NCI-H1436 treated with DMSO at 0.1 percent for 48 hours (cell line): Measurements from ENCODE around the gene WHRN.

Experiments
- DNase-seq: peaks from one replicate; lab custom pipeline; 2025; lab: John Stamatoyannopoulos, UW

Gene WHRN

GRCh38 chr9:114513959-114514267 lies 8.6 kb upstream of the WHRN start:
- DNase-seq = no peak

DNA sequence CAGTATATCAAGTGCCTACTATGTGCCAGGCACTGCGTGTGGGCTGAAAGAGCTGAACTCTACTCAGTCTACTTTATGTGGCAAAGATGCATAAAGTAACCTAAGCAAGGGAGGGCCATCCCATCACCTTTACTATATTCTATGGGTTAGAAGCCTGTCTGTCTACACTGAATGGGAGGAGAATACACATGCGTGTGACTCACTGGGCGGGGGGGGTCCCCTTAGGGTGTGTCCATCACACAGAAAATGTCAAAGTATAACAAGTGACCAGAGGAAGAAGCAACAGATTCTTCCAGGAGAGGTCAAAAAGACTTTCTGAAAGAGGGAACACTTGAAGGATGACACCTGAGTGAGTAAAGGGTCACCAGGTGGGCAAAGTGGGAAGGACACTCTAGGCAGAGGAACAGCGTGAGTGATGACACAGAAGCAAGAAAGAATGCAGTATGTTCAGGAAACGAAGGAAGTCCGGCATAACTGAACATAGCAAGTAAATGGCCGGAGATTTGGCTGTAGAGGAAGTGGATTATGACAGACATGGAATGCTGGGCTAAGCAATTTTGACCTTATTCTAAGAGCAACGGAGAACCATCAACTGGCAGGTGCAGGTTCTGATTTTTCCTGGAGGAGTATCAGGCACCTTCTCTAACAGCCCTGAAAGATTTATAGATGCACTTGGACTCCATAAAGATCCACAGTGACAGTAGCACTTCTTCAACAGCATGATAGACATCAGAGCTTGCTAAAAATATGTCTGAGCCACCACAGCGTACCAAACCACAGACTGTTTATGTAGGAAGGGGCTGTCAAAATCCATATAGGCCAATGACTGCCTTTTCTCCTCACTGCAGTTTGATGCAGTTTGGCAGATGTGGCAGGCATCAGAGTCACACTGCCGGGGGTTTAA lies 8.0 kb upstream of the WHRN start:
- DNase-seq = no peak

DNA sequence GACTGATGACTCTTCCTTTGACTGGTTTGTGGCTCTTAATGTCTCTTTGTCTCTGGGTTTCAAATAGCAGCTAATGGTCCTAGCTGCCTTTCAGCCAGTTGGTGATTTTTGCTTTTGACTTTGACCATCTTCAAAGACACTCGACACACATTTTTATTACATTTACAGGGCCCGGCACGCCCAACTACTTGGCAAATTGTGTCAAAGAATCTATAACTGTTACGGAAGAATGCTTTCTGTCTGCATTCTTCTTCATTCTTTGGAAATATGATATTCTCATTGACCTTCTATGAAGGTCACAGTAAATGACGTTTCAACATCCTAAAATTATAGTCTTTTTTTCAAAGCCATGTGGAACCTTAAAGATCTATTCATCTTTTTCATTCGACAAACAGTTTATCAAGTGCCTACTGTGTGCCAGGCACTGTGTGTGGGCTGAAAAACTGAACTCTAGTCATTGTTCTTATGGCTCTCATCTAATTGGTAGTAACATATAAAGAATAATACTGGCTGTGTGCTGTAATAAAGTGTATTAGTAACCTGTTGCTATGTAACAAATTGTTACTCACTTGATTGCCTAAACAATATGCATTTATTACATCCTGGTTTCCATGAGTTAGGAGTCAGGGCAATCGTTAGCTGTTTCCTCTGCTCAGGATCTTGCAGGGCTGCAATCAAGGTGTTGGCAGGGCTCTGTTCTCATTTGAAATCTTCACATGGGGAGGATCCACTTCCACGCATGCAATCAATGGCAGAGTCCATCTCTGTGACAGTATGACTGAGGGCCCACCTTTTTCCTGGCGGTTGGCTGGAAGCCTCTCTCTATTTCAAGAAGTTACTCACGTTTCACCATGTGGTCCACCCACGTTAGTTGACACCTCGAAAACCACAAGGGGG lies 7.0 kb upstream of the WHRN start:
- DNase-seq = no peak

GRCh38 chr9:114507726-114508125 lies 2.5 kb upstream of the WHRN start:
- DNase-seq = no peak

- DNase-seq = no peak
These were observed 763 bp upstream of the WHRN start for GRCh38 chr9:114506082-114506390.

DNA sequence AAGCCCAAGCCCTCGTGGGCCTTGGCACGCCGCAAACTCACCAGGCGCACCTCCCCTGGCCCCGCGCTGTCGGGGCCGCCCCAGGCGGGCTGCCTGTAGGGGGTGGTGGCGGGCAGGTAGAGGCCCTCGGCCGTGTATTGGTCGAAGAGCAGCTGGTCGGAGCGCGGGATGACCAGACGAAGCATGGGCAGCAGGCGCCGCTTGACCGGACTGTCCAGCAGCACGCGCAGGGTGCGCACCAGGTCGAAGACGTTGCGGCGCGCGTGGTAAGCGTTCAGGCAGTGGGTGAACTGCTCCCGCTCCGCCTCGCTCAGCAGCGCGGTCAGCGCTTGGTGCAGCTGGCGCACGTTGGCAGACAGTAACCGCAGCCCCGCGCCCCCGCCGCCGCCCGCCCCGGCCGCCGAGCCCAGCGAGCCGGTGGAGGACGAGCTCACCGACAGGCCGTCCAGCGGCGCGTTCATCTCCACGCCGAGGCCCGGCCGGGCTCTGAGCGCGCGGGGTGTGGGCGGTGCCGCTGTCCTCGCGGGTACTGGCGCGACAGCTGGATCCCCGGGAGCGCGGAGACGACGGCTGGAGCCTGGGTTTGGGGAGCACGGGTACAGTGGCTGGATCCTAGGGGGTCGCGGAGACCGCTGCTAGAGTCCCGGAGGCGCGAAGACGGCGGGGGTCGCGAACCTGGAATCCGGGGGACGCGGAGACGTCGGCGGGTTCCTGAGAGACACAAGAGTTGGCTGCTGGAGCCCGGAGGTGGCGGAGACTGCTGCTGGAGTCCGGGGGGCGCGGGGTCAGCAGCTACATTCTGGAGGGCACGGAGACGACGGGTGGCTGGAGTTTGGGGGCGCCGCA lies 709 bp downstream of the WHRN start:
- DNase-seq = no peak

DNA sequence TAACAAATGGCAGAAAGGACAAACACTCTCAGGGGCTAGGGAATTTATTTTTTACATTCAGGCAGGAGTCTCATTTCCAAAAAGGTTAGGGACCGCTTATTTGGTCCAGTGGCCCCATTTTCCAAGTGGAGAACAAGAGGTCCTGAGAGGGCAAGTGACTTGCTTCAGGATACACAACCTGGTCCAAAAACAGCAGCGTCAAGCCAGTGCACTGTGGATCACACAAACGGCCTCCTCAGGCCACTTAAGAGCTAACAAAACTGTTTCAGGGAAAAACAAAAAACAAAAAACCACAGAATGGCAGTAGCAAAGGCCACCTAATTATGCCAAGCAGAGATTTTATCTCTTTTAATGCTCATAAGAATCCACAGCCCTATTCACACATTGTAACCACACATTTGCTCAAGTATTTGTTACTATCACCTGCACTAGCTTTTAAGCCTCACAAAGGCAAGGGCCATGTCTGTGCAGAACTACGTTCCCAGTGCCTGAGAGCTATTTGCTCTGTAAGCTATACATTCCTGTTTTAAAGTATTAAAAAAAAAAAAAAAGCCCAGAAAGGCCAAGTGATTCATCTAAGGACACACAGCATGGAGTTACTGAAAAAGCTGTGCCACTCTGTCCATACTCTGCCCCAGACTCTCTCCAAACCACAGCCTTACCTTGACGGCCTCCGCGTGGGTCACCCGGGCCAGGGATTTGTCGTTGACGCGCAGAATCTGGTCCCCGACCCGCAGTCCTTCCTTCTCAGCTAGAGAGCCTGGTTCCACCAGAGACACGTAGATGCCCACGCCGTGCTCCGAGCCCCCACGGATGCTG lies 1.5 kb downstream of the WHRN start:
- no peak for DNase-seq

DNA sequence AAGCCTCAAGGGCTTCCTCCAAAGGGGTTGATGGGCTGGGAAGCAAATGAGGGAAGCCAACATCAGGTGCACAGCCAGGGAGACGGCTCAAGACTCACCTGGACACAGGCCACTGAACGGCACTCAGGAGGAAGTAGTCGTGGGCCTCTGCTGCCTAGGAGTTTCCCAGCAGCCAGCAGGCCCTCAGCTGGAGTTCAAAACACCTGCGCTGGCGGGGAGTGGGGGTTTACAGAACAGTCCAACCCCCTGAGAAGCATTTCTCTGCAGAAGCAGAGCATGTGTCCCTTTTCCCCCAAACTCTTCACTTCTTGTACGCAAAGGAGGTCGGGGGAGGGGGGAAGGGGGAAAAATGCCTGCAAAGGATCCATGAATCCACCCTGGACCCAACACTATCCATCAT lies 2.3 kb downstream of the WHRN start:
- DNase-seq = no peak

DNA sequence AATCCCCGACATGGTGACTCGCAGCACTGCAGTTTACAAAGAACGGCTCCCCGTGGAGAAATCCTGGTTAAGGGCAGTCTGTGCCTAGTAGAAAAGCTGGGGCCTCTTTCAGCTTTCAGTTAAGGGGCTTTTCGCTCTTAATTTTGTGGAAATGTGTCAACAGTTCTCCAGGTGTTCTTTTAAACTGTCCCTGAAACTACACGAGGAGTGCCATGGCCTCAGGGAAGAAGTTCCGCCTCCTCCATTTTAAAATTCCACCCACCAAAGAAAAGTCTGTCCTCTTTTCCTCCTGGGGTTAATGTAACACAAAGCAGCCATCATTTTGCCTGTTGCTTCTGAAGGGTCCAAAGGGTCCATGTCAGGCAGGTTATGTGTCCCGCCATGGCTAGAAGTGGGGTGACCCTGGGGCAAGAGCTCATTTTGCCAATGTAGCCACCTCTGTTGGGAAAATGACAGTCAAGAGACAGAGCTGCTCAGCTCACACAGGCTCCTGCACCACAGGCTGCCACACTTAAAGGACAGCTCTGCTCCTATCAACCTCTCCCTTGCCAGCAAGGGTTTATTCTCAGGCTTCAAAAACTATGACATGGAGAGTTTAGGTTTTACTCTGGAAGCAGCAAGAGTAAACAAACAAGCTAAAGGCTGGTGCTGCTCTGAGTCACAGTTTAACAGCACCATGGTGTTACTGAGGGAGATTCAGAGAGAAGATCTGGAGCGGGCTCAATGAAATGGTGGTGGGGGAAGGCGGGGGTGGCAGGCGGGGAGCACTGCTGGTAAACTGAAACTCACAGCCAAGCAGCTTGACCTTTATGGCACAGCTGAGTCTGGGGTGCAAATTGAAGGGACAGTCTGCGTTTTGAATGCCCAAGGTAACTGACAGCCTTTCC lies 3.2 kb downstream of the WHRN start:
- no peak for DNase-seq

GRCh38 chr9:114500697-114501292 lies 4.5 kb downstream of the WHRN start:
- DNase-seq = no peak

DNA sequence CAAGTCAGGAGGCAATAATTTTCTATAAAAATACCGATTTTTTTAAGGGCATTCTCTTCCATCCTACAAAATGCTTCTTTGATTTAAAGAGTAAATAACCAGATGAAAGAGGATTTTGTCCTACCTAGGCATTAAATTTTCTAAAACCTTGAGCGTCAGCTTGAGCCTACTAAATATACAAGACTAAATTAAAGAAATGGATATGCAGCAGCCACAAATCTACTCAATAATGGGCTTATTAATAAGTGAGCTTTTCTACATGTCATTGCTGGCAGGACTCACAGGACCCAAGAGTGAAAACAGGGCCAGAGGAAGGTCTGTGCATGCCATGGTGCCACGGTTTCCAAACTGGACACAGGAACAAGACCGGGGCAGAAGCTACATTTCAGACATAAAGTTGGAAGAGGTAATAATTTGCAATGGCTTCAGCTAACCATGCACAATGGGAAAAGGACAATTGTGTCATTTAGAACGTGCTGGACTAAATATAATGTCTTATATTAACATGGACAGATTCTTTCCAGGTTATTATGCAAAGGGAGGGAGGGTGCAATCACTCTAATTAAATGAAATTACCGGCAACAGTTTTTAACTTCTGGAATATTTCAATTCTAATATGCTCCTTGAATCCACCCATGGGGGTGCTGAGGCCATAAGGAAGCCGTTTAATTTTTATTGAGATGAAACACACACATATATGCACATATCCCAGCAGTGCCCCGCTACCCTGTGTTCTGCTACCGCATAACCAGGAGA lies 5.2 kb downstream of the WHRN start:
- DNase-seq = no peak

- DNase-seq = no peak
These were observed 5.7 kb downstream of the WHRN start for GRCh38 chr9:114499528-114499927.

- DNase-seq = no peak
These were observed 7.4 kb downstream of the WHRN start for GRCh38 chr9:114497727-114498382.

DNA sequence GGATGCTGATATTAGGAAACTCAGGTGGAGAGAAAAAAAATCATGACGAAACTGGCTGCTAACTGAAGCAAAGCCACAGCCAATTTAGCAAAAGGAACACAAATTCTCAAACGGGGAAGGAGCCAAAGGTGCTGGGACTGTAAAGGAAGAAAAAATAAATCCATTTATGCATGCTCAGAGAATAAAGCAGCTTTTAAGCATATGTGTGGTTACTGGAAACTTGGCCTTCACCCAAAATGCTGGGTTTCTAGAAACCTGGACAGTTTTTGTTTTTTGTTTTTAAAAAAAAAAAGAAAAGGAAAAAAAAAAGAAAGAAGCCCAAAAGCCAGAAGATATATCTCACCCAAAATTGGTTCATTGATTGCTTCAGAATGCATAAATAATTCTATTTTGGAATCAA lies 8.0 kb downstream of the WHRN start:
- DNase-seq = no peak

- no peak for DNase-seq
These were observed 9.3 kb downstream of the WHRN start for GRCh38 chr9:114496011-114496410.

- no peak for DNase-seq
These were observed 10.3 kb downstream of the WHRN start for GRCh38 chr9:114494776-114495569.

GRCh38 chr9:114493521-114494184 lies 11.6 kb downstream of the WHRN start:
- DNase-seq = no peak
